ENCODE results near the gene COX6A2. TPM values are rescaled to one million over a fixed set of nuclear protein-coding genes. Genes with fewer than 3 reads are reported as not detected.

The COX6A2 gene
- polyA plus RNA-seq, 1 donor from 2014 or later, result not detected

- H3K36me3 ChIP-seq (ENCODE audit: insufficient read depth, low read length), result no peaks in the 10 kb centered on the region
- H3K9me2 ChIP-seq (ENCODE audit: insufficient read depth, low read length), result no peaks in the 10 kb centered on the region
- H3K4me3 ChIP-seq (ENCODE audit: low read length), result no peak overlapping the region
- no peaks in the 10 kb centered on the region for H4K20me1 ChIP-seq (ENCODE audit: insufficient read depth)
- no peak overlapping the region for H3K27ac ChIP-seq (ENCODE audit: low read length)
- H3K79me2 ChIP-seq (replicated peaks; ENCODE audit: insufficient read depth, low read length), result no peaks in the 10 kb centered on the region
- H3K4me2 ChIP-seq (ENCODE audit: low read length), result no peak overlapping the region
- TF ChIP-seq REST (IDR thresholded peaks at IDR 0.05; ENCODE audit: borderline replicate concordance), result no peak
- no peak for TF ChIP-seq POLR2AphosphoS5 (IDR thresholded peaks at IDR 0.05)
- TF ChIP-seq RAD21 (conservative IDR thresholded peaks at IDR 0.05), result no peak
- TF ChIP-seq EZH2 (IDR thresholded peaks at IDR 0.05; ENCODE audit: borderline replicate concordance, insufficient read depth, low read length, poor library complexity, severe bottlenecking), result no peak
- no peak for TF ChIP-seq EP300 (conservative IDR thresholded peaks at IDR 0.05; ENCODE audit: poor library complexity, severe bottlenecking)
- TF ChIP-seq, protein P1, sequence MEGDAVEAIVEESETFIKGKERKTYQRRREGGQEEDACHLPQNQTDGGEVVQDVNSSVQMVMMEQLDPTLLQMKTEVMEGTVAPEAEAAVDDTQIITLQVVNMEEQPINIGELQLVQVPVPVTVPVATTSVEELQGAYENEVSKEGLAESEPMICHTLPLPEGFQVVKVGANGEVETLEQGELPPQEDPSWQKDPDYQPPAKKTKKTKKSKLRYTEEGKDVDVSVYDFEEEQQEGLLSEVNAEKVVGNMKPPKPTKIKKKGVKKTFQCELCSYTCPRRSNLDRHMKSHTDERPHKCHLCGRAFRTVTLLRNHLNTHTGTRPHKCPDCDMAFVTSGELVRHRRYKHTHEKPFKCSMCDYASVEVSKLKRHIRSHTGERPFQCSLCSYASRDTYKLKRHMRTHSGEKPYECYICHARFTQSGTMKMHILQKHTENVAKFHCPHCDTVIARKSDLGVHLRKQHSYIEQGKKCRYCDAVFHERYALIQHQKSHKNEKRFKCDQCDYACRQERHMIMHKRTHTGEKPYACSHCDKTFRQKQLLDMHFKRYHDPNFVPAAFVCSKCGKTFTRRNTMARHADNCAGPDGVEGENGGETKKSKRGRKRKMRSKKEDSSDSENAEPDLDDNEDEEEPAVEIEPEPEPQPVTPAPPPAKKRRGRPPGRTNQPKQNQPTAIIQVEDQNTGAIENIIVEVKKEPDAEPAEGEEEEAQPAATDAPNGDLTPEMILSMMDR (IDR thresholded peaks at IDR 0.05; ENCODE audit: poor library complexity, severe bottlenecking), result no peak
- TF ChIP-seq TAF1 (IDR thresholded peaks at IDR 0.05; ENCODE audit: low read depth), result no peak
- no peak for TF ChIP-seq MXI1 (conservative IDR thresholded peaks at IDR 0.05; ENCODE audit: poor library complexity, severe bottlenecking)
- TF ChIP-seq SMC3 (conservative IDR thresholded peaks at IDR 0.05; ENCODE audit: poor library complexity), result no peak
- H2AFZ ChIP-seq (ENCODE audit: low read depth, low read length), result no peak overlapping the region
- no peaks in the 10 kb centered on the region for H3K9me3 ChIP-seq (ENCODE audit: low read length)
- no peaks in the 10 kb centered on the region for H3K27me3 ChIP-seq (ENCODE audit: insufficient read depth, low read depth, low read length)
- no peak overlapping the region for H3K9ac ChIP-seq (ENCODE audit: low read length)
- no peaks in the 10 kb centered on the region for H3F3A ChIP-seq (ENCODE audit: insufficient read depth, low read length, poor library complexity, severe bottlenecking)
Measured at GRCh38 chr16:31397701-31398100, 30.5 kb downstream of the COX6A2 start.

DNA sequence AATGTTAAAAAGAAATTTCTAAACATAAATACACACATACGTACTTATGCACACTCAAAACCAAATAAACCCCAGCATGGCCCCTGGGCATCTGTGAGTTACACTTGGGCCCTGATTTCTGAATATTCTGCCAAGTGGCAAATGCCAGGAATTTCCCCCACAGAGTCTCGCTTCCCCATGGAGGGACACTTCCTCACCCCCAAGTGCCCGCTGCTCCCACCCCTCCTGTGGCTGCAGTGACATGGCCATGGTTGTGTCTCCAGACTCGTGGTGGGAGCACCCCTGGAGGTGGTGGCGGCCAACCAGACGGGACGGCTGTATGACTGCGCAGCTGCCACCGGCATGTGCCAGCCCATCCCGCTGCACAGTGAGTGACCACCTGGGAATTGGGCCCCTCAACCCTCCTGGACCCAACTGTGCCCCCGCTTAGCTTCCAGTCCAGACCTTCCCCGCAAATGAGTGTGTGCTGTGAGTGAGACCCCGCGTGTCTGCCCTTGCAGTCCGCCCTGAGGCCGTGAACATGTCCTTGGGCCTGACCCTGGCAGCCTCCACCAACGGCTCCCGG is 31.0 kb downstream of the COX6A2 start:
- Histone ChIP-seq H3K79me2 (replicated peaks; ENCODE audit: insufficient read depth, low read length) (no peaks in the 10 kb centered on the region), H3K9me2 (ENCODE audit: insufficient read depth, low read length) (no peaks in the 10 kb centered on the region), H2AFZ (ENCODE audit: low read depth, low read length) (no peak overlapping the region), H3K4me2 (ENCODE audit: low read length) (no peak overlapping the region), H3K27me3 (ENCODE audit: insufficient read depth, low read depth, low read length) (no peaks in the 10 kb centered on the region), H3F3A (ENCODE audit: insufficient read depth, low read length, poor library complexity, severe bottlenecking) (no peaks in the 10 kb centered on the region), H4K20me1 (ENCODE audit: insufficient read depth) (no peaks in the 10 kb centered on the region), H3K9me3 (ENCODE audit: low read length) (no peaks in the 10 kb centered on the region), H3K27ac (ENCODE audit: low read length) (no peak overlapping the region), H3K9ac (ENCODE audit: low read length) (no peak overlapping the region), H3K4me3 (ENCODE audit: low read length) (no peak overlapping the region), H3K36me3 (ENCODE audit: insufficient read depth, low read length) (no peaks in the 10 kb centered on the region)
- TF ChIP-seq, protein P1 (IDR thresholded peaks at IDR 0.05; ENCODE audit: poor library complexity, severe bottlenecking), result no peak
- no peak for TF ChIP-seq TAF1 (IDR thresholded peaks at IDR 0.05; ENCODE audit: low read depth)

Data from neural cell (in vitro differentiated cells).